HuH-7.5 (cell line): Measurements from ENCODE around the gene NBEAL2.
"Not testable (repeated sequence)": the region's sequence is repeated elsewhere in the genome, so short reads cannot be mapped to it uniquely, and the experiment has no call there.

ENCODE experiments used
- DNase-seq: peaks from one replicate; pipeline ENCODE4 v3.0.0; 2011; ENCODE audit warnings: low spot score

NBEAL2 gene

GRCh38 chr3:47012342-47013230, 33.1 kb downstream of the NBEAL2 start:
- no peak for DNase-seq

GRCh38 chr3:47013231-47013630, 33.8 kb downstream of the NBEAL2 start:
- DNase-seq, result no peak

- DNase-seq, result no peak
Measured at GRCh38 chr3:47014036-47014435, 34.6 kb downstream of the NBEAL2 start.

GRCh38 chr3:47015151-47015550, 35.7 kb downstream of the NBEAL2 start:
- DNase-seq, result no peak

GRCh38 chr3:47016086-47016933, 36.8 kb downstream of the NBEAL2 start:
- no peak for DNase-seq

- DNase-seq, result no peak
Measured at GRCh38 chr3:47016934-47017435, 37.5 kb downstream of the NBEAL2 start.

- DNase-seq, result no peak
Measured at GRCh38 chr3:47017504-47018268, 38.2 kb downstream of the NBEAL2 start.

- DNase-seq, result no peak
Measured at GRCh38 chr3:47018269-47018611, 38.8 kb downstream of the NBEAL2 start.

GRCh38 chr3:47019201-47019600, 39.7 kb downstream of the NBEAL2 start:
- DNase-seq, result no peak

- no peak for DNase-seq
Measured at GRCh38 chr3:47020311-47020710, 40.8 kb downstream of the NBEAL2 start.

GRCh38 chr3:47022641-47023071, 43.2 kb downstream of the NBEAL2 start:
- DNase-seq, result no peak

- no peak for DNase-seq
Measured at GRCh38 chr3:47024932-47025331, 45.5 kb downstream of the NBEAL2 start.

- not testable (repeated sequence) for DNase-seq
Measured at GRCh38 chr3:47026432-47026831, 47.0 kb downstream of the NBEAL2 start.

GRCh38 chr3:47028146-47028545, 48.7 kb downstream of the NBEAL2 start:
- no peak for DNase-seq

- no peak for DNase-seq
Measured at GRCh38 chr3:47028667-47029066, 49.2 kb downstream of the NBEAL2 start.

GRCh38 chr3:47031041-47031440, 51.6 kb downstream of the NBEAL2 start:
- not testable (repeated sequence) for DNase-seq

- DNase-seq, result no peak
Measured at GRCh38 chr3:47034868-47035489, 55.5 kb downstream of the NBEAL2 start.

GRCh38 chr3:47035645-47036044, 56.2 kb downstream of the NBEAL2 start:
- DNase-seq, result no peak

- no peak for DNase-seq
Measured at GRCh38 chr3:47036145-47036544, 56.7 kb downstream of the NBEAL2 start.

GRCh38 chr3:47037302-47037701, 57.8 kb downstream of the NBEAL2 start:
- not testable (repeated sequence) for DNase-seq

GRCh38 chr3:47041114-47041513, 61.6 kb downstream of the NBEAL2 start:
- DNase-seq, result no peak
